Smooth muscle cell (in vitro differentiated cells): ENCODE data around the gene C22orf39. TPM values are rescaled to one million over a fixed set of nuclear protein-coding genes. Genes with fewer than 3 reads are reported as not detected.
A peak's percentile ranks its signal among the peaks of the same experiment; 100 is the strongest.

Experiments used
- DNase-seq: peaks from one replicate; lab custom pipeline; 2025; ENCODE audit not compliant: unreplicated experiment; lab: John Stamatoyannopoulos, UW
- H2AFZ ChIP-seq: fragments of 200-600 bp; sonication (generic); 2 replicates; pipeline ENCODE4 v1.6.0; 2016; ENCODE audit warnings: antibody characterized with exemption, low read depth, mild to moderate bottlenecking
- H3F3A ChIP-seq: fragments of 200-600 bp; sonication (generic); 2 replicates; pipeline ENCODE4 v1.6.0; 2017; ENCODE audit warnings: antibody characterized with exemption, low read depth
- H3K27ac ChIP-seq: fragments of 200-600 bp; sonication (generic); 2 replicates; pipeline ENCODE4 v1.5.1; 2016; ENCODE audit warnings: low read depth, mild to moderate bottlenecking
- H3K27me3 ChIP-seq: fragments of 200-600 bp; sonication (generic); 2 replicates; pipeline ENCODE4 v1.6.1; 2016; ENCODE audit warnings: low read depth, mild to moderate bottlenecking
- H3K36me3 ChIP-seq: fragments of 200-600 bp; sonication (generic); 2 replicates; pipeline ENCODE4 v1.5.1; 2016; ENCODE audit warnings: low read depth
- H3K4me1 ChIP-seq: fragments of 200-600 bp; sonication (generic); 2 replicates; pipeline ENCODE4 v1.5.1; 2016; ENCODE audit warnings: low read depth
- H3K4me2 ChIP-seq: fragments of 200-600 bp; sonication (generic); 2 replicates; pipeline ENCODE4 v1.6.0; 2016; ENCODE audit warnings: mild to moderate bottlenecking
- H3K4me3 ChIP-seq: fragments of 200-600 bp; sonication (generic); 2 replicates; pipeline ENCODE4 v1.5.1; 2016; ENCODE audit warnings: mild to moderate bottlenecking
- H3K79me2 ChIP-seq: fragments of 200-600 bp; sonication (generic); 2 replicates; pipeline ENCODE4 v1.6.0; 2016; ENCODE audit warnings: low read depth, mild to moderate bottlenecking
- H3K9ac ChIP-seq: fragments of 200-600 bp; sonication (generic); 2 replicates; pipeline ENCODE4 v1.6.0; 2016; ENCODE audit warnings: low read depth
- H3K9me3 ChIP-seq: fragments of 200-600 bp; sonication (generic); replicated peaks from 2 replicates; pipeline ENCODE4 v1.5.1; 2016; ENCODE audit warnings: low read depth
- H4K20me1 ChIP-seq: fragments of 200-600 bp; sonication (generic); 2 replicates; pipeline ENCODE4 v1.6.0; 2016; ENCODE audit warnings: low read depth
- CTCF ChIP-seq: fragments of 200-600 bp; sonication (generic); IDR thresholded peaks from 2 replicates; pipeline ENCODE4 v1.5.1; 2017; ENCODE audit warnings: borderline replicate concordance, mild to moderate bottlenecking, antibody characterized with exemption; ENCODE audit not compliant: insufficient read depth, poor library complexity, severe bottlenecking
- WGBS: methylation state at CpG from one replicate; pipeline ENCODE4 v1.1.7; 2016; ENCODE audit warnings: low lambda C conversion rate; 5-methylcytosine and 5-hydroxymethylcytosine counted together
- polyA plus RNA-seq: library from polyadenylated mRNA; unstranded; fragments of >200 nt; fragmentation: Nextera tagmentation; extraction: Ambion mirVana; gene quantifications from 2 replicates; pipeline ENCODE4 v1.2.1, GENCODE V29; 2016
- total RNA-seq: library from RNA; depleted of rRNA; stranded (reverse); fragments of >200 nt; gene quantifications from 2 replicates; pipeline ENCODE4 v1.2.3, GENCODE V29; 2014

The C22orf39 gene
- total and polyA plus RNA-seq, 2 experiments from 2014 or later: 16.5 to 29.5 TPM

- H3K27me3 ChIP-seq: no peaks in the 10 kb centered on the region
- peak within 1 kb of the TSS; percentile 84 for H3K4me3 ChIP-seq
- H3K36me3 ChIP-seq: no peaks in the 10 kb centered on the region
- peak within 1 kb of the TSS; percentile 92 for H3K27ac ChIP-seq
- TF ChIP-seq CTCF: no peak
- H3K79me2 ChIP-seq: peaks cover 52% of the 10 kb centered on the region
- WGBS: 1% methylated on average over 61 of the region's 74 CpGs
- H3K9ac ChIP-seq: peak within 1 kb of the TSS; percentile 88
- peaks cover 4% of the 10 kb centered on the region for H3F3A ChIP-seq
- DNase-seq: peak; percentile 84
- peaks cover 11% of the 10 kb centered on the region for H3K4me1 ChIP-seq
- peak within 1 kb of the TSS; percentile 99 for H3K4me2 ChIP-seq
- H2AFZ ChIP-seq: peak within 1 kb of the TSS; percentile 93
- H4K20me1 ChIP-seq: peaks cover 20% of the 10 kb centered on the region
- H3K9me3 ChIP-seq: no peaks in the 10 kb centered on the region
These were observed 15.2 kb downstream of the C22orf39 start, which contains the start of gene MRPL40 for GRCh38 chr22:19432133-19432851. Gene MRPL40 (plus strand): TSS chr22:19432545. CDS start chr22:19432555, 10 bp downstream.

- peak within 1 kb of the TSS; percentile 84 for H3K4me3 ChIP-seq
- H3K9ac ChIP-seq: peak within 1 kb of the TSS; percentile 88
- peak within 1 kb of the TSS; percentile 93 for H2AFZ ChIP-seq
- peaks cover 26% of the 10 kb centered on the region for H4K20me1 ChIP-seq
- peaks cover 4% of the 10 kb centered on the region for H3F3A ChIP-seq
- peak; percentile 84 for DNase-seq
- no peaks in the 10 kb centered on the region for H3K9me3 ChIP-seq
- no peaks in the 10 kb centered on the region for H3K27me3 ChIP-seq
- no peak for TF ChIP-seq CTCF
- WGBS: under 1% methylated on average over 49 of the region's 66 CpGs
- peak within 1 kb of the TSS; percentile 99 for H3K4me2 ChIP-seq
- peaks cover 58% of the 10 kb centered on the region for H3K79me2 ChIP-seq
- H3K4me1 ChIP-seq: peaks cover 11% of the 10 kb centered on the region
- H3K27ac ChIP-seq: peak within 1 kb of the TSS; percentile 92
- no peaks in the 10 kb centered on the region for H3K36me3 ChIP-seq
These were observed 15.8 kb downstream of the C22orf39 start, which contains the start of gene HIRA for GRCh38 chr22:19431649-19432132. Gene HIRA (minus strand): TSS chr22:19431733. CDS start chr22:19431476, 257 bp downstream.

GRCh38 chr22:19430890-19431541, 16.5 kb downstream of the C22orf39 start:
- peaks cover 32% of the 10 kb centered on the region for H4K20me1 ChIP-seq
- no peak for TF ChIP-seq CTCF
- no peaks in the 10 kb centered on the region for H3K36me3 ChIP-seq
- peak overlapping the region; percentile 99 for H3K4me2 ChIP-seq
- H3K79me2 ChIP-seq: peaks cover 65% of the 10 kb centered on the region
- under 1% methylated on average over 49 of the region's 53 CpGs for WGBS
- peak overlapping the region; percentile 88 for H3K9ac ChIP-seq
- H3K4me3 ChIP-seq: peak overlapping the region; percentile 84
- peak overlapping the region; percentile 67 for H3K27ac ChIP-seq
- H3K27me3 ChIP-seq: no peaks in the 10 kb centered on the region
- no peak for DNase-seq
- peaks cover 11% of the 10 kb centered on the region for H3K4me1 ChIP-seq
- peaks cover 4% of the 10 kb centered on the region for H3F3A ChIP-seq
- peak overlapping the region; percentile 46 for H2AFZ ChIP-seq
- H3K9me3 ChIP-seq: no peaks in the 10 kb centered on the region
